ELF-1 (cell line): ENCODE results near the gene MINAR1.

Experiments
- DNase-seq: peaks from one replicate; pipeline ENCODE4 v3.0.0-alpha.2; 2016; ENCODE audit warnings: low read depth, low spot score

The MINAR1 gene

GRCh38 chr15:79430901-79431635, 1.1 kb upstream of the MINAR1 start:
- DNase-seq = peak; percentile 62

GRCh38 chr15:79432345-79433275, 474 bp downstream of the MINAR1 start:
- DNase-seq = peak; percentile 65

GRCh38 chr15:79433276-79433990, 1.3 kb downstream of the MINAR1 start:
- DNase-seq = peak; percentile 67

GRCh38 chr15:79434361-79434760, 2.2 kb downstream of the MINAR1 start:
- DNase-seq = no peak

GRCh38 chr15:79436037-79436780, 4.1 kb downstream of the MINAR1 start:
- DNase-seq = no peak

GRCh38 chr15:79437275-79438000, 5.3 kb downstream of the MINAR1 start:
- DNase-seq = no peak

GRCh38 chr15:79439236-79439635, 7.1 kb downstream of the MINAR1 start:
- DNase-seq = no peak

- peak; percentile 43 for DNase-seq
These were observed 8.3 kb downstream of the MINAR1 start for GRCh38 chr15:79440355-79440908.

GRCh38 chr15:79442911-79443310, 10.8 kb downstream of the MINAR1 start:
- no peak for DNase-seq

GRCh38 chr15:79447060-79447459, 14.9 kb downstream of the MINAR1 start:
- DNase-seq = no peak

GRCh38 chr15:79450648-79451047, 18.5 kb downstream of the MINAR1 start:
- no peak for DNase-seq

GRCh38 chr15:79451361-79451999, 19.3 kb downstream of the MINAR1 start:
- DNase-seq = peak; percentile 39

- no peak for DNase-seq
These were observed 20.3 kb downstream of the MINAR1 start for GRCh38 chr15:79452244-79453051.

GRCh38 chr15:79453446-79453845, 21.3 kb downstream of the MINAR1 start:
- no peak for DNase-seq

GRCh38 chr15:79454063-79454462, 21.9 kb downstream of the MINAR1 start:
- DNase-seq = no peak

- DNase-seq = no peak
These were observed 23.2 kb downstream of the MINAR1 start for GRCh38 chr15:79455361-79455760.

- no peak for DNase-seq
These were observed 23.8 kb downstream of the MINAR1 start for GRCh38 chr15:79455943-79456342.

- no peak for DNase-seq
These were observed 26.4 kb downstream of the MINAR1 start for GRCh38 chr15:79458491-79458890.

- no peak for DNase-seq
These were observed 27.5 kb downstream of the MINAR1 start for GRCh38 chr15:79459666-79460065.
